HG02798 (cell line): ENCODE measurements around the gene SERPINB7.

ENCODE experiments used
- ATAC-seq: cut with Tn5 transposase; IDR thresholded peaks from one replicate; pipeline ENCODE4 v1.9.1; 2021; ENCODE audit warnings: mild to moderate bottlenecking; ENCODE audit not compliant: unreplicated experiment, poor library complexity

The SERPINB7 gene

GRCh38 chr18:63784787-63785452, 9.7 kb downstream of the SERPINB7 start:
- no peak for ATAC-seq

- ATAC-seq, result no peak
These were observed 12.5 kb downstream of the SERPINB7 start for GRCh38 chr18:63787673-63788072.

GRCh38 chr18:63788447-63789096, 13.4 kb downstream of the SERPINB7 start:
- no peak for ATAC-seq

GRCh38 chr18:63789327-63789726, 14.1 kb downstream of the SERPINB7 start:
- no peak for ATAC-seq

- ATAC-seq, result no peak
These were observed 20.4 kb downstream of the SERPINB7 start for GRCh38 chr18:63795606-63796005.

- no peak for ATAC-seq
These were observed 24.0 kb downstream of the SERPINB7 start for GRCh38 chr18:63799189-63799588.

GRCh38 chr18:63801343-63801742, 26.1 kb downstream of the SERPINB7 start:
- ATAC-seq, result no peak

- no peak for ATAC-seq
These were observed 32.9 kb downstream of the SERPINB7 start for GRCh38 chr18:63808125-63808524.

GRCh38 chr18:63817441-63818051, 42.3 kb downstream of the SERPINB7 start:
- ATAC-seq, result no peak

- ATAC-seq, result no peak
These were observed 43.0 kb downstream of the SERPINB7 start for GRCh38 chr18:63818212-63818611.

GRCh38 chr18:63819786-63820185, 44.6 kb downstream of the SERPINB7 start:
- ATAC-seq, result no peak

- ATAC-seq, result no peak
These were observed 45.5 kb downstream of the SERPINB7 start for GRCh38 chr18:63820694-63821093.

- no peak for ATAC-seq
These were observed 48.5 kb downstream of the SERPINB7 start for GRCh38 chr18:63823516-63824219.

- ATAC-seq, result no peak
These were observed 49.0 kb downstream of the SERPINB7 start for GRCh38 chr18:63824220-63824525.

- no peak for ATAC-seq
These were observed 52.9 kb downstream of the SERPINB7 start for GRCh38 chr18:63828120-63828519.

- ATAC-seq, result no peak
These were observed 53.4 kb downstream of the SERPINB7 start for GRCh38 chr18:63828656-63829055.

- ATAC-seq, result no peak
These were observed 54.7 kb downstream of the SERPINB7 start for GRCh38 chr18:63829886-63830285.

- peak; percentile 86 for ATAC-seq
These were observed 56.0 kb downstream of the SERPINB7 start for GRCh38 chr18:63831080-63831788.

GRCh38 chr18:63832470-63832869, 57.3 kb downstream of the SERPINB7 start:
- ATAC-seq, result no peak

GRCh38 chr18:63834471-63835113, 59.4 kb downstream of the SERPINB7 start:
- no peak for ATAC-seq
